Activated CD4-positive, alpha-beta T cell treated with anti-CD3 and anti-CD28 coated beads, Interleukin-2, amount 10 ng/mL, durations not matched to agents 7 days and 5 days (primary cell): ENCODE measurements around the gene DLG3. TPM values are rescaled to one million over a fixed set of nuclear protein-coding genes. Genes with fewer than 3 reads are reported as not detected.
"Not testable (repeated sequence)": the region's sequence is repeated elsewhere in the genome, so short reads cannot be mapped to it uniquely, and the experiment has no call there.

ENCODE experiments used
- CTCF ChIA-PET: fragments of 350-600 bp; sonication (Branson Sonifier 250); formaldehyde crosslinking; loops from one replicate; lab custom pipeline; 2021; ENCODE audit warnings: antibody characterized with exemption; lab: Charles Lee
- POLR2A ChIA-PET: fragments of 350-600 bp; sonication (Branson Sonifier 250); formaldehyde crosslinking; loops from one replicate; lab custom pipeline; 2021; ENCODE audit warnings: antibody characterized with exemption; lab: Charles Lee
- DNase-seq: peaks from one replicate; pipeline ENCODE4 v3.0.0-alpha.2; 2020
- H3K27ac Mint-ChIP-seq: one replicate; pipeline ENCODE4 v1.8.0; 2021; ENCODE audit warnings: mild to moderate bottlenecking, moderate library complexity, mixed read lengths
- H3K27me3 Mint-ChIP-seq: one replicate; pipeline ENCODE4 v1.8.0; 2021; ENCODE audit warnings: mixed read lengths
- H3K36me3 Mint-ChIP-seq: one replicate; pipeline ENCODE4 v1.8.0; 2021; ENCODE audit warnings: low read depth, mixed read lengths
- H3K4me1 Mint-ChIP-seq: one replicate; pipeline ENCODE4 v1.8.0; 2021; ENCODE audit warnings: mixed read lengths
- H3K4me3 Mint-ChIP-seq: one replicate; pipeline ENCODE4 v1.8.0; 2021; ENCODE audit warnings: mild to moderate bottlenecking, moderate library complexity, mixed read lengths
- H3K9me3 Mint-ChIP-seq: one replicate; pipeline ENCODE4 v1.8.0; 2021; ENCODE audit warnings: mixed read lengths
- total RNA-seq, 2 experiments: library from RNA; stranded (reverse); gene quantifications; one replicate each; pipeline ENCODE4 v1.2.3, GENCODE V29; 2021

DLG3 gene
- total RNA-seq, 2 experiments from 2014 or later: 19.9 to 20.1 TPM

- H3K27ac Mint-ChIP-seq, DNase-seq, H3K4me3 Mint-ChIP-seq, H3K36me3 Mint-ChIP-seq, H3K4me1 Mint-ChIP-seq, POLR2A ChIA-PET, H3K9me3 Mint-ChIP-seq: not testable (repeated sequence)
- CTCF ChIA-PET: interaction anchor here (1.0 kb wide), 1 partner anchor 10 kb away, joined by 3 read pairs; no protein-coding TSS in a partner anchor
- H3K27me3 Mint-ChIP-seq: peaks cover 12% of the 10 kb centered on the region
Observed at GRCh38 chrX:70515270-70515669, 70.6 kb downstream of the DLG3 start.

GRCh38 chrX:70515692-70516091 lies 71.1 kb downstream of the DLG3 start:
- POLR2A ChIA-PET, H3K9me3 Mint-ChIP-seq, H3K4me3 Mint-ChIP-seq, H3K4me1 Mint-ChIP-seq, H3K36me3 Mint-ChIP-seq, DNase-seq, H3K27ac Mint-ChIP-seq: not testable (repeated sequence)
- CTCF ChIA-PET: interaction anchor here (1.0 kb wide), 1 partner anchor 11 kb away, joined by 3 read pairs; no protein-coding TSS in a partner anchor
- peaks cover 12% of the 10 kb centered on the region for H3K27me3 Mint-ChIP-seq

- H3K27ac Mint-ChIP-seq: no peak overlapping the region
- H3K4me1 Mint-ChIP-seq: peaks cover 14% of the 10 kb centered on the region
- no peaks in the 10 kb centered on the region for H3K27me3 Mint-ChIP-seq
- H3K9me3 Mint-ChIP-seq: no peaks in the 10 kb centered on the region
- H3K36me3 Mint-ChIP-seq: no peaks in the 10 kb centered on the region
- no peak overlapping the region for H3K4me3 Mint-ChIP-seq
- CTCF ChIA-PET: interaction anchor here (0.5 kb wide), 1 partner anchor 1056 kb away, joined by 3 read pairs; no protein-coding TSS in a partner anchor
- no peak for DNase-seq
- POLR2A ChIA-PET: no interaction called here
Observed at GRCh38 chrX:70525733-70526132, 81.1 kb downstream of the DLG3 start.

- Mint-ChIP-seq H3K4me1 (peaks cover 14% of the 10 kb centered on the region), H3K9me3 (no peaks in the 10 kb centered on the region), H3K4me3 (no peak overlapping the region), H3K36me3 (no peaks in the 10 kb centered on the region), H3K27me3 (no peaks in the 10 kb centered on the region), H3K27ac (no peak overlapping the region)
- DNase-seq: no peak
- POLR2A ChIA-PET: no interaction called here
- CTCF ChIA-PET: interaction anchor here (0.9 kb wide), 1 partner anchor 48 kb away, joined by 4 read pairs; no protein-coding TSS in a partner anchor
Observed at GRCh38 chrX:70527053-70527452, 82.4 kb downstream of the DLG3 start.

- ChIA-PET CTCF (interaction anchor here (0.8 kb wide), 1 partner anchor 26 kb away, joined by 4 read pairs; no protein-coding TSS in a partner anchor), POLR2A (interaction anchor here (0.6 kb wide), 1 partner anchor 57 kb away, joined by 16 read pairs; no protein-coding TSS in a partner anchor)
- Mint-ChIP-seq H3K4me1 (peaks cover 14% of the 10 kb centered on the region), H3K36me3 (no peaks in the 10 kb centered on the region), H3K27ac (peak overlapping the region; percentile 1), H3K4me3 (no peak overlapping the region), H3K27me3 (no peaks in the 10 kb centered on the region), H3K9me3 (no peaks in the 10 kb centered on the region)
- DNase-seq: no peak
Observed at GRCh38 chrX:70527610-70528345, 83.1 kb downstream of the DLG3 start.

- Mint-ChIP-seq H3K4me3 (no peak overlapping the region), H3K27ac (no peak overlapping the region), H3K27me3 (peaks cover 17% of the 10 kb centered on the region), H3K4me1 (no peaks in the 10 kb centered on the region), H3K9me3 (no peaks in the 10 kb centered on the region), H3K36me3 (no peaks in the 10 kb centered on the region)
- CTCF ChIA-PET: no interaction called here
- POLR2A ChIA-PET: no interaction called here
- no peak for DNase-seq
Observed at GRCh38 chrX:70535198-70535597, 90.6 kb downstream of the DLG3 start.

GRCh38 chrX:70549429-70549828 lies 104.8 kb downstream of the DLG3 start:
- ChIA-PET POLR2A (no interaction called here), CTCF (interaction anchor here (1.2 kb wide), 1 partner anchor 10 kb away, joined by 3 read pairs; no protein-coding TSS in a partner anchor)
- no peak for DNase-seq
- peaks cover 2% of the 10 kb centered on the region for H3K27me3 Mint-ChIP-seq
- no peaks in the 10 kb centered on the region for H3K9me3 Mint-ChIP-seq
- peaks cover 9% of the 10 kb centered on the region for H3K4me1 Mint-ChIP-seq
- no peak overlapping the region for H3K27ac Mint-ChIP-seq
- H3K36me3 Mint-ChIP-seq: no peaks in the 10 kb centered on the region
- H3K4me3 Mint-ChIP-seq: no peak overlapping the region

GRCh38 chrX:70552130-70552704 lies 107.6 kb downstream of the DLG3 start:
- Mint-ChIP-seq H3K4me3 (no peak overlapping the region), H3K27ac (no peak overlapping the region), H3K36me3 (no peaks in the 10 kb centered on the region), H3K9me3 (no peaks in the 10 kb centered on the region), H3K27me3 (no peaks in the 10 kb centered on the region), H3K4me1 (peaks cover 10% of the 10 kb centered on the region)
- DNase-seq: no peak
- ChIA-PET POLR2A (no interaction called here), CTCF (interaction anchor here (0.7 kb wide), 1 partner anchor 100 kb away, joined by 3 read pairs; no protein-coding TSS in a partner anchor)

- no peak overlapping the region for H3K27ac Mint-ChIP-seq
- ChIA-PET POLR2A (no interaction called here), CTCF (interaction anchor here (0.9 to 1.3 kb wide), 3 partner anchors 26 to 120 kb away, joined by 3 to 4 read pairs (median 3); no protein-coding TSS in a partner anchor)
- H3K27me3 Mint-ChIP-seq: peaks cover 2% of the 10 kb centered on the region
- H3K4me3 Mint-ChIP-seq: no peak overlapping the region
- no peaks in the 10 kb centered on the region for H3K9me3 Mint-ChIP-seq
- no peak for DNase-seq
- H3K36me3 Mint-ChIP-seq: no peaks in the 10 kb centered on the region
- peaks cover 10% of the 10 kb centered on the region for H3K4me1 Mint-ChIP-seq
Observed at GRCh38 chrX:70553516-70553915, 108.9 kb downstream of the DLG3 start.

GRCh38 chrX:70554081-70554480 lies 109.4 kb downstream of the DLG3 start:
- Mint-ChIP-seq H3K27me3 (peaks cover 2% of the 10 kb centered on the region), H3K9me3 (no peaks in the 10 kb centered on the region), H3K36me3 (no peaks in the 10 kb centered on the region), H3K4me3 (no peak overlapping the region), H3K27ac (no peak overlapping the region), H3K4me1 (peaks cover 10% of the 10 kb centered on the region)
- CTCF ChIA-PET: interaction anchor here (0.9 to 1.3 kb wide), 3 partner anchors 26 to 121 kb away, joined by 3 to 4 read pairs (median 3); no protein-coding TSS in a partner anchor
- POLR2A ChIA-PET: no interaction called here
- no peak for DNase-seq

- peaks cover 2% of the 10 kb centered on the region for H3K27me3 Mint-ChIP-seq
- ChIA-PET CTCF (interaction anchor here (0.9 to 1.3 kb wide), 3 partner anchors 27 to 121 kb away, joined by 3 to 4 read pairs (median 3); no protein-coding TSS in a partner anchor), POLR2A (no interaction called here)
- no peak for DNase-seq
- H3K27ac Mint-ChIP-seq: no peak overlapping the region
- H3K9me3 Mint-ChIP-seq: no peaks in the 10 kb centered on the region
- no peaks in the 10 kb centered on the region for H3K36me3 Mint-ChIP-seq
- H3K4me3 Mint-ChIP-seq: no peak overlapping the region
- peaks cover 10% of the 10 kb centered on the region for H3K4me1 Mint-ChIP-seq
Observed at GRCh38 chrX:70554523-70554922, 109.9 kb downstream of the DLG3 start.

GRCh38 chrX:70554948-70555347 lies 110.3 kb downstream of the DLG3 start:
- ChIA-PET CTCF (no interaction called here), POLR2A (no interaction called here)
- H3K9me3 Mint-ChIP-seq: no peaks in the 10 kb centered on the region
- peaks cover 2% of the 10 kb centered on the region for H3K27me3 Mint-ChIP-seq
- no peak overlapping the region for H3K4me3 Mint-ChIP-seq
- no peak overlapping the region for H3K27ac Mint-ChIP-seq
- no peak for DNase-seq
- peaks cover 10% of the 10 kb centered on the region for H3K4me1 Mint-ChIP-seq
- H3K36me3 Mint-ChIP-seq: no peaks in the 10 kb centered on the region
